Measurements from ENCODE around the gene PAGE1. TPM values are rescaled to one million over a fixed set of nuclear protein-coding genes. Genes with fewer than 3 reads are reported as not detected.

The PAGE1 gene
- total RNA-seq, 3 donors from 2014 or later (not counting 1 experiment from before 2014, with no cell fraction given): not detected

Other genes with a start within 250 kb of the PAGE1 start
- not detected for gene GAGE12C, start 163.8 kb downstream of the PAGE1 start, total RNA-seq
- not detected for gene GAGE12D, start 154.3 kb downstream of the PAGE1 start, total RNA-seq
- not detected for gene GAGE12E, start 144.7 kb downstream of the PAGE1 start, total RNA-seq
- not detected for gene GAGE12F, start 135.1 kb downstream of the PAGE1 start, total RNA-seq
- not detected for gene GAGE12G, start 125.6 kb downstream of the PAGE1 start, total RNA-seq
- not detected for gene GAGE12H, start 116.0 kb downstream of the PAGE1 start, total RNA-seq
- not detected for gene GAGE2A, start 106.5 kb downstream of the PAGE1 start, total RNA-seq
- not detected for gene GAGE1, start 97.0 kb downstream of the PAGE1 start, total RNA-seq
- not detected for gene PAGE4, start 133.3 kb upstream of the PAGE1 start, total RNA-seq
- gene USP27X, start 183.5 kb upstream of the PAGE1 start, total RNA-seq: 1 to 10 TPM; 1.7 to 2.4 (median 2.0) TPM
- 1 to 10 TPM; 2.5 to 4.5 (median 4.0) TPM for gene CLCN5, start 226.6 kb upstream of the PAGE1 start, total RNA-seq